ENCODE results near the gene DHDH.

GRCh38 chr19:48914181-48914580 lies 19.3 kb upstream of the DHDH start:
- no peak for TF ChIP-seq SUZ12 (IDR thresholded peaks at IDR 0.05; ENCODE audit: extremely low read depth, insufficient read depth, insufficient read length)
- no peak for TF ChIP-seq YY1 (IDR thresholded peaks at IDR 0.05; ENCODE audit: insufficient read depth, insufficient read length)
